Measurements from ENCODE around the gene EXO1.

- TF ChIP-seq YY1 (IDR thresholded peaks at IDR 0.05; ENCODE audit: insufficient read depth, insufficient read length): no peak
- TF ChIP-seq SUZ12 (IDR thresholded peaks at IDR 0.05; ENCODE audit: extremely low read depth, insufficient read depth, insufficient read length): no peak
These were observed at the start of gene EXO1 for GRCh38 chr1:241847796-241848685.

All from NT2/D1 (cell line).